Mucosa of gallbladder (tissue), 1 donor: Measurements from ENCODE around the gene RCBTB2. TPM values are rescaled to one million over a fixed set of nuclear protein-coding genes. Genes with fewer than 3 reads are reported as not detected.

Experiments
- DNase-seq: peaks from one replicate; pipeline ENCODE4 v3.0.0-alpha.2; 2020; ENCODE audit warnings: low spot score
- total RNA-seq: library from RNA; stranded (reverse); gene quantifications from one replicate; pipeline ENCODE4 v1.2.1, GENCODE V29; 2021
- donor health status: DM: no; HTN: no; CAD: no.

The RCBTB2 gene
- total RNA-seq, 1 donor from 2014 or later: 18.3 TPM

- no peak for DNase-seq
Observed at GRCh38 chr13:48531416-48532255, 1.2 kb downstream of the RCBTB2 start.

GRCh38 chr13:48530833-48531232, 2.0 kb downstream of the RCBTB2 start:
- DNase-seq: no peak

DNA sequence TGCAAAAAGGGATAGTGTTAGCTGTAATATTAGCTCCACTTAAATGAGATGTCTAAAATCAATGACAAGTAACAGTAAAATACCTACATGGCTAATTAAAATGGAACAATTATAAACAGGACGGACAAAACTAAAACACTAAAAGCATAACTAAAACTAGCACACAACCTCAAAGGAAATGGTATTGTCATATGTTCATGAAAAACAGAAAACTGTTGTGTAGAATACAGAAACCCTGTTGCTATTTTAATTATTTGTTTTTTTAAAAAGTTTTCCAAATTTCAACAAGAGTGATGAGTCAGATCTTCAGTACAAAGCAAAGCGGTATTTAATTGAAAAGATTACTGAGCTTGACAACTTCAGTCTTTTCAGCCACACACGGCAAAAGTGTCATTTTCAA, 4.2 kb downstream of the RCBTB2 start:
- DNase-seq: no peak

- DNase-seq: no peak
Observed at GRCh38 chr13:48527955-48528354, 4.9 kb downstream of the RCBTB2 start.

DNA sequence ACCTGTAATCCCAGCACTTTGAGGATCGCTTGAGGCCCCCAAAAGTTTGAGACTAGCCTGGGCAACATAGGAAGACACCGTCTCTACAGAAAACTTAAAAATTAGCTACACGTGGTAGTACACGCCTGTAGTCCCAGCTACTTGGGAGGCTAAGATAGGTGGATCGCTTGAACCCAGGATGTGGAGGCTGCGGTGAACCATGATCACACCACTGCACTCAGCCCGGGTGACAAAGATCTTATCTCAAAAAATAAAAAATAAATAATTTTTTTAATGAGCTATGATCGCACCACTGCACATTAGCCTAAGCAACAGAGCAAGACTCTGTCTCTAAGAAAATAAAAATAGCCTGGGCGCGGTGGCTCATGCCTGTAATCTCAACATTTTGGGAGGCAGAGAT, 6.6 kb downstream of the RCBTB2 start:
- DNase-seq: no peak

DNA sequence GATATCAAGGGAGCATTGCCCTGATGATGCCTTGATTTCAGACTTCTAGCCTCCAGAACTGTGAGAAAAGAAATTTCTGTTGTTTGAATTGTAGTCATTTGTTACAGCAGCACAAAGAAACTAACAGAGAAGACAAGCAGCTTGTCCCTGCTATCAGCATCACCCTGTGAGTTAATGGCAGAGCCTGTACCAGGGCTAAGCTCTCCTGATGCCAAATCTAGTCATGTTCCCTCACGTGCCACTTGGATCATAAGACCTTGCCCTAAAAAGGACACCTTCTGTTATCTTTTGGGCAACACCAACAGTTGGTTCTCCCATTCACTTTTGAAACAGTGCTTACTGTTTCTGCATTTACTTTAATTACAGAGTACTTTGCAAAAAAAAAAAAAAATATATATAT, 14.8 kb downstream of the RCBTB2 start:
- no peak for DNase-seq

- DNase-seq: no peak
Observed at GRCh38 chr13:48515732-48516131, 17.1 kb downstream of the RCBTB2 start.

- DNase-seq: no peak
Observed at GRCh38 chr13:48514793-48515192, 18.1 kb downstream of the RCBTB2 start.

GRCh38 chr13:48511621-48512230, 21.2 kb downstream of the RCBTB2 start:
- no peak for DNase-seq

DNA sequence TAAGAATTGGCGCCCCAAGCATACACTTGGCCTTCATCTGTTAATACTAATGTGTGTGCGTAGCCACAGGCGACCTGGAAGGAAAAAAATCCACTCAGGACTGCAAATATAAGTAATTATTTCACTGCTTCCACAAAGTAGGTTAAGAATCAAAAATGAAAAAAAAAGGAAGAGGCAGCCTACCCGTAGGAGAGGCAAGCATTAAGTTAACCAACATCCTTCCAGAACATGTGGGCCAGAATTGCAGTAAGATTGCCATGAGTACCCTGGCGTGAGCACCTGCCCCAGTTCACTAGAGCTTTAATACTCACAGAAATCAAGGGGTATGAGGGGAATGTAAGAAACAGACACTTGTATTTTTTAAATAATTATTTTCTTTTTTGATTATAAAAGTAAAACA, 22.2 kb downstream of the RCBTB2 start:
- DNase-seq: no peak

DNA sequence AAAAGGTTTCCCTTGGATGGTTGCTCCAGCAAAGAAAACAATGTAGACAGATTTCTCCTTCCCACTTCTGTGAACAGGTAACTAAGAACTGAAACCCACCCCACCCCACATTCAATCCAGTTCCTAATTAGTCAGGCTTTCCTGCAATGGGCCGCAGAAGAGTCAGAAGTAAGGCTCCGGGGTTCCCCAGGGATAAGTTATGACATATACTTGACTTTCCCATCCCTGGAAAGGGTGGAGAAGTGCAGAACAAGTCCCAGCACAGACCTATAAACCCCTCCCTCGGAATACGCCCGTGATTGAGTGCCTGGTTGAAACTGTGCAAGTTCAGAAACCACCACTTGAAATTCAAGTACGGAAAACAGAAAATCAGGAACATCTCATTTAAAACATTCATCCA, 24.9 kb downstream of the RCBTB2 start:
- no peak for DNase-seq

GRCh38 chr13:48507021-48507420, 25.9 kb downstream of the RCBTB2 start:
- no peak for DNase-seq

DNA sequence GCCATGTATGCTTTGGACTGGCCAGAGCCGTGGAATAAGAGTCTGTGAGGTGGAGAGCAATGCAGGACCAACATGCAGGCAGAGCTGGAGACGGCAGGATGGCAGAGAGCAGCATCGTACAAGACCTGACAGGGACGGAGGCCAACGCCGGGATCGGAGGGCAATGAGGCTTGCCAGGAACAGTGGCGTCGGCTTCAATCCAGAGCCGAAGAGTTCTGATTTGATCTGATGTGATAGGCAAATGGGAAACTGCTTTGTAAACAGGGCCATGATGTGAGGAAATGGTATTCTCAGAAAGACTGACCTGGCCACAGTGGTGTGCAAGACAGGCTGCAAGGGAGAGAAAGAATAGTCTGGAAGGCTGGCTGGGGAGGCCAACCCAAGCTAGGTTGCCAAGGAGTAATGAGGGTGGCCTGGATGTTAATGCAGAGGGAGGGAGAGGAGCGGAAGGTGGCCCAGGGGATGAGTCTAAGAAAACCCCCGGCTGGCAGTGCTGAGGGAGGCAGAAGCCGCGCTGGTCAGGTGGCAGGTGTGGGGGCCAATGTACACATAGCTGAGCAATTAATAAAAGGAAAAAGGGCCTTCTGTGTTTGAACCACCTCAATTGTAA, 26.7 kb downstream of the RCBTB2 start:
- DNase-seq: no peak

DNA sequence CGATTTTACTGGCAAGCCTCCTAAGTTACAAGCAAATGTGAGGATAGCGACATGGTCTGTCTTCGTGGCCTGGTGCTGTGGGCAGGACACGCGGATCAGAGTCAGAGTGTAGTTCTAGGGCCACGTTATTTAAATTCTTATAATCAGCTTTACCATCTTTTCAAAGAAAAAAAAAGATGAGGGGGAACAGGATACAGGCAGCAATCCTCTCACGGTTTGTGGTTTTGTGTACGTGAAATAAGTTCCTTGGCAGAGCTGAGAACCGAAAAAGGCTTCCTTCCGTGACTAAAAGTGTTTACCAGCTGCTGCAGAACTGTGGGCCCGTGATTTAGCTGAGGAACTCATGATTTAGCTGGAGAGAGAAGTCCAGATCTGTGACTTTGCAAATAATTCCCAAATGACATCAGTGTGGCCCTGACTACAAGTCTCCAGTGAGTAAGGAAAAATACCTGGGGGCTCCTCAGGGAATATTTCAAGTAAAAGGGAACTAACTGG, 27.2 kb downstream of the RCBTB2 start:
- peak; percentile 60 for DNase-seq

DNA sequence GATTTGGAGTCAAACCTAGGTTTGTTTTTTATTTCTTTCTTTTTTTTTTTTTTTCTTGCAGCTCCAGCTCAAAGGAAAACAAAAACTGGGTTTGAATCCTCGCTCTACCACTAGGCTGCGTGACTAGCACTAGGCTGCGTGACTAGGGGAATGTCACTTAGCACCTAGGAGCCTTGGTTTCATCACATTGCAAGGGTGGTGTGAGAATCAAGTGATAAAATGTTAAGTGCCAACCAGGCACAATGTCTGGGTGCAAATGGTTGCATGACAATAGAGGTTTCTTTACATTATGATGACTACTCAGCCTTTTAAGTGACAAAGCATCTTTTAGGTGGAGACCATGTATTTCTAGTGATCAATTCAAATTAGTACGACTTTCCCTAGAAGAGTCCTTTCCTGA, 27.9 kb downstream of the RCBTB2 start:
- DNase-seq: no peak

DNA sequence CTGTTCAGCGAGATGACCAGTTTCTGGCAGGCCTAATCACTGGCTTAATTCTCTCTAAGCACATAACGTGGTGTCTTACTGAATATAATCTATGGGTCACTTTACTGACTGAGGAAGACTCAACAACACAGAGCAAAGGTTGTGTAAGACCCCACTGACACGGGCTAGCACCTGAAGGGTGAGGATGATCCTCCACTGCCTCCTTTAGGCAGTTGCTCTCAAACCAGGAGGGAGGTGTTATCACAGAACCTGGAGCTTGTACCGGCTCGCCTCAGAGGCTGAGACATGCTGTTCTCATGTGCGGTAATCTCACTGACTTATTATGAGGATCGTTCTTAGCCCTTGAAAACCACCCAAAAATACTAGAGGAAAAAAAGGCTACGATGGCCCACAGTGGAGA, 28.3 kb downstream of the RCBTB2 start:
- DNase-seq: no peak

- no peak for DNase-seq
Observed at GRCh38 chr13:48502601-48503319, 30.1 kb downstream of the RCBTB2 start.

GRCh38 chr13:48501705-48502104, 31.2 kb downstream of the RCBTB2 start:
- no peak for DNase-seq

- DNase-seq: no peak
Observed at GRCh38 chr13:48500652-48501197, 32.2 kb downstream of the RCBTB2 start.

- no peak for DNase-seq
Observed at GRCh38 chr13:48497669-48498068, 35.2 kb downstream of the RCBTB2 start.

DNA sequence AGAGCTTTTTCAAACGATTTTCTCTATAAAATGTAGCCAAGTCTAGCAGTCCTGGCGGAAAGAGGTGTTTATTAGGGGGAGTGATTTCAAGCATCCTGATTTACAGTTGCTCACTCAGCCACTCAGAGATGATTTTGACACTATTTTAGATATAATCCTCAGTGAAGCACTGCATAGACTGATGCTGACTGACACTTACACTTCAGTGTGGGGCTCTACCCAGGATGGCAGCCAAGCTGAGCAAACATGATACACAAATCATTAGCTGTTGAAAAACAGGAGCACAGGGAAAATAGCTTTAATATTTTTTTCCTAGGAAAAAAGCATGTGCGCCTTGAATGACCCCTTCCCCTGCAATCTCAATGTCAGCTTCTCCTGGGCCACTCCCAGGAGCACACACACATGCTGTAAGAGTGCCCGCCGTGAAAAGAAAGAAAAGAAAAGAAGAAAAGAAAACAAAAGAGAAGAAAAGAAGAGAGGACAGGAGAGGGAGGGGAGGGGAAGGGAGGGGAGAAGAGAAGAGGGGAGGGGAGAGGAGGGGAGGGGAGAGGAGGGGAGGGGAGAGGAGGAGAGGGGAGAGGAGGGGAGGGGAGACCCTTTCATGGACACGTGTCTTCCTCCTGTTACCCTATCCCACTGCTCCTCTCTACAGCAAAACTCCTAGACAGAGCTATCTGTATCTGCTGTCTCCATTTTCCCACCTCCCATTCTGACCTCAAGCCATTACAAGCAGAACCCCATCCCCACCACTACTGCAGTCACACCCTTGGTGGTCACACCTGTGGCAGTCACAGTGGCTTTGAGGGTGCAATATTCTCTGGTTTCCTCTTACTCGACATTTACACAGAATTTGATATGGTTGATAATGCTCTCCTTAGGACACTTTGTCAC, 36.4 kb downstream of the RCBTB2 start:
- no peak for DNase-seq
